Measurements from ENCODE around the gene MRPL10.

Gene MRPL10

GRCh38 chr17:47815106-47815918, 16.0 kb downstream of the MRPL10 start:
- Histone ChIP-seq H2BK5ac (ENCODE audit: low read length) (no peak overlapping the region), H3K23ac (ENCODE audit: low read depth, low read length, poor library complexity) (no peak overlapping the region), H3K79me1 (ENCODE audit: low read depth, low read length) (no peaks in the 10 kb centered on the region), H3K27me3 (ENCODE audit: control insufficient read depth in 3 of 3, insufficient read depth in 3 of 3, low read depth in 1 of 3, low read length in 3 of 3) (no peaks in the 10 kb centered on the region), H3K4ac (ENCODE audit: low read length) (no peak overlapping the region), H2BK12ac (ENCODE audit: low read length) (no peak overlapping the region), H4K8ac (ENCODE audit: low read depth, low read length) (no peak overlapping the region), H3K4me3 (ENCODE audit: low read length in 2 of 2) (no peak overlapping the region), H3K9ac (ENCODE audit: low read depth, low read length, poor library complexity) (no peak overlapping the region), H3K14ac (ENCODE audit: low read length) (no peak overlapping the region), H3K4me1 (ENCODE audit: control insufficient read depth in 2 of 2, insufficient read depth in 1 of 2, low read depth in 1 of 2, low read length in 2 of 2) (no peaks in the 10 kb centered on the region), H3K9me3 (replicated peaks in 1 of 2; ENCODE audit: control insufficient read depth in 2 of 2, insufficient read depth in 1 of 2, low read depth in 1 of 2, low read length in 2 of 2) (no peaks in the 10 kb centered on the region), H2BK15ac (ENCODE audit: low read length) (no peak overlapping the region), H3K27ac (replicated peaks; ENCODE audit: low read length) (no peak overlapping the region), H3K18ac (ENCODE audit: low read length) (no peak overlapping the region), H2AFZ (ENCODE audit: low read length) (no peak overlapping the region), H3K36me3 (replicated peaks in 1 of 2; ENCODE audit: control insufficient read depth in 2 of 2, insufficient read depth in 2 of 2, low read length in 2 of 2) (peaks cover 7 to 8% of the 10 kb centered on the region in 2 donors), H2BK120ac (ENCODE audit: low read depth, low read length) (no peak overlapping the region), H4K91ac (ENCODE audit: low read depth, low read length, poor library complexity) (no peak overlapping the region), H2AK5ac (ENCODE audit: low read depth, low read length) (no peak overlapping the region), H3K4me2 (ENCODE audit: insufficient read depth, low read length, poor library complexity, severe bottlenecking) (no peak overlapping the region)
- WGBS, 2 donors (ENCODE audit: extremely low coverage in 2 of 2, insufficient read length in 2 of 2, insufficient replicate concordance in 1 of 2), result no CpG with 5 or more reads among the region's 21 CpGs
- no peak for DNase-seq (ENCODE audit: low spot score)

DNA sequence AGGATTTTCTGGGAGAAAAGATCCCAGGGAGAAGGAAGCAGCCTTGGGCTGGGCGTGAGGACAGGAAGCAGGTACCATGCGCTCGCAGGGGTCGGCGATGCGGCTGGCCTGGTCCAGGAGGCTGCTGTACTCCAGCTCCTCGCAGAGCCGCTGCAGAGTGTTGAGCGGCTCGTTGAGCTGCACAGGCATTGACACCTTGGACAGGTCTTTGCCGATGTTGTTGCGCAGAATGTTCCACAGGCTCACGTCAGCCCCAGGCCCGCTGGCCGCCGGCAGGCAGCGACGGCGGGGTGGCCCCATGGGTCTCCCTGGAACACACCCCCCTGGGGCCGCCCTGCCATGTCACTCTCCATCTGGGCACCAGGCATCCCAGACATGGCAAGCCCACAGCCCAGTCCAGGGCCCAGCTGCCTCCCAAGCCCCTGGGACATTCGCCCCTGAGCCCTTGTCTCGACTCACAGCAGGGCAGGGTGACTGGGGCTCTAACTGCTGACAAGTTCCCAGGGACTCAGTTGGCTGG, 17.8 kb downstream of the MRPL10 start:
- no peak overlapping the region for H3K27ac ChIP-seq (replicated peaks; ENCODE audit: low read length)
- H2BK12ac ChIP-seq (ENCODE audit: low read length), result no peak overlapping the region
- H2BK5ac ChIP-seq (ENCODE audit: low read length), result peak overlapping the region; percentile 39
- H3K9me3 ChIP-seq (replicated peaks in 1 of 2; ENCODE audit: control insufficient read depth in 2 of 2, insufficient read depth in 1 of 2, low read depth in 1 of 2, low read length in 2 of 2), result no peaks in the 10 kb centered on the region
- H3K4me3 ChIP-seq (ENCODE audit: low read length in 2 of 2), result no peak overlapping the region
- no peak overlapping the region for H4K91ac ChIP-seq (ENCODE audit: low read depth, low read length, poor library complexity)
- H3K36me3 ChIP-seq (replicated peaks in 1 of 2; ENCODE audit: control insufficient read depth in 2 of 2, insufficient read depth in 2 of 2, low read length in 2 of 2), result peaks cover 12 to 25% of the 10 kb centered on the region in 2 donors
- H3K4me2 ChIP-seq (ENCODE audit: insufficient read depth, low read length, poor library complexity, severe bottlenecking), result peak overlapping the region; percentile 11
- no peak overlapping the region for H4K8ac ChIP-seq (ENCODE audit: low read depth, low read length)
- peak overlapping the region; percentile 44 for H3K9ac ChIP-seq (ENCODE audit: low read depth, low read length, poor library complexity)
- H3K18ac ChIP-seq (ENCODE audit: low read length), result no peak overlapping the region
- DNase-seq (ENCODE audit: low spot score), result no peak
- H3K4me1 ChIP-seq (ENCODE audit: control insufficient read depth in 2 of 2, insufficient read depth in 1 of 2, low read depth in 1 of 2, low read length in 2 of 2), result no peaks in the 10 kb centered on the region
- H3K14ac ChIP-seq (ENCODE audit: low read length), result peak overlapping the region; percentile 17
- H2BK120ac ChIP-seq (ENCODE audit: low read depth, low read length), result no peak overlapping the region
- no peaks in the 10 kb centered on the region for H3K27me3 ChIP-seq (ENCODE audit: control insufficient read depth in 3 of 3, insufficient read depth in 3 of 3, low read depth in 1 of 3, low read length in 3 of 3)
- no peak overlapping the region for H2AFZ ChIP-seq (ENCODE audit: low read length)
- no peak overlapping the region for H2BK15ac ChIP-seq (ENCODE audit: low read length)
- H2AK5ac ChIP-seq (ENCODE audit: low read depth, low read length), result no peak overlapping the region
- H3K79me1 ChIP-seq (ENCODE audit: low read depth, low read length), result no peaks in the 10 kb centered on the region
- no peak overlapping the region for H3K4ac ChIP-seq (ENCODE audit: low read length)
- WGBS, 2 donors (ENCODE audit: extremely low coverage in 2 of 2, insufficient read length in 2 of 2, insufficient replicate concordance in 1 of 2), result no CpG with 5 or more reads among the region's 22 CpGs
- peak overlapping the region; percentile 20 for H3K23ac ChIP-seq (ENCODE audit: low read depth, low read length, poor library complexity)

DNA sequence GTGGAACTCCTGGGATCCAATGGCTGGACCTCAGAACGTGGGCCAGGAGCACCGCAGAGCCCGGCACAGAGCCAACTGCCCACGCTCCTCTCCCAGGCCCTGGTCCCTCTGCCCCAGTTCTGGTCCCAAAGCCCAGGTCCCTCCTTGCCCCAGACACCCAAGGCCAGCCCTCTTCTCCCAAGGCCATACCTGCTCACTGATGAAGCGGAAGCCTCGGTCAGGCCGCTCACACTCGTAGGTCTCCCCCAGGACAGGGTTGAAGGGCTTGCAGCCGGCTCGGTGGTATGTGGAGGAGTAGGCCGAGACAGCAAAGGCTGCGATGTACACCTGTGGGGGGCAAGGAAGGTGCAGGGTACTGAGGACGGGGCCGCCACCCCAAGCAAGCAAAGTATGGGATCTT, 18.3 kb downstream of the MRPL10 start:
- no peak overlapping the region for H3K14ac ChIP-seq (ENCODE audit: low read length)
- H2BK120ac ChIP-seq (ENCODE audit: low read depth, low read length), result no peak overlapping the region
- no peak overlapping the region for H4K8ac ChIP-seq (ENCODE audit: low read depth, low read length)
- H2AFZ ChIP-seq (ENCODE audit: low read length), result no peak overlapping the region
- no CpG with 5 or more reads among the region's 14 CpGs for WGBS, 2 donors (ENCODE audit: extremely low coverage in 2 of 2, insufficient read length in 2 of 2, insufficient replicate concordance in 1 of 2)
- H3K9me3 ChIP-seq (replicated peaks in 1 of 2; ENCODE audit: control insufficient read depth in 2 of 2, insufficient read depth in 1 of 2, low read depth in 1 of 2, low read length in 2 of 2), result no peaks in the 10 kb centered on the region
- no peak overlapping the region for H3K23ac ChIP-seq (ENCODE audit: low read depth, low read length, poor library complexity)
- no peak for DNase-seq (ENCODE audit: low spot score)
- peak overlapping the region; percentile 28 for H2AK5ac ChIP-seq (ENCODE audit: low read depth, low read length)
- H2BK5ac ChIP-seq (ENCODE audit: low read length), result peak overlapping the region; percentile 39
- no peak overlapping the region for H3K18ac ChIP-seq (ENCODE audit: low read length)
- H3K27me3 ChIP-seq (ENCODE audit: control insufficient read depth in 3 of 3, insufficient read depth in 3 of 3, low read depth in 1 of 3, low read length in 3 of 3), result no peaks in the 10 kb centered on the region
- H2BK15ac ChIP-seq (ENCODE audit: low read length), result no peak overlapping the region
- no peaks in the 10 kb centered on the region for H3K79me1 ChIP-seq (ENCODE audit: low read depth, low read length)
- H3K4me3 ChIP-seq (ENCODE audit: low read length in 2 of 2), result no peak overlapping the region
- peak overlapping the region; percentile 16 for H2BK12ac ChIP-seq (ENCODE audit: low read length)
- no peaks in the 10 kb centered on the region for H3K4me1 ChIP-seq (ENCODE audit: control insufficient read depth in 2 of 2, insufficient read depth in 1 of 2, low read depth in 1 of 2, low read length in 2 of 2)
- H3K4ac ChIP-seq (ENCODE audit: low read length), result no peak overlapping the region
- H4K91ac ChIP-seq (ENCODE audit: low read depth, low read length, poor library complexity), result no peak overlapping the region
- H3K36me3 ChIP-seq (replicated peaks in 1 of 2; ENCODE audit: control insufficient read depth in 2 of 2, insufficient read depth in 2 of 2, low read length in 2 of 2), result peaks cover 16 to 30% of the 10 kb centered on the region in 2 donors
- H3K4me2 ChIP-seq (ENCODE audit: insufficient read depth, low read length, poor library complexity, severe bottlenecking), result no peak overlapping the region
- H3K9ac ChIP-seq (ENCODE audit: low read depth, low read length, poor library complexity), result no peak overlapping the region
- no peak overlapping the region for H3K27ac ChIP-seq (replicated peaks; ENCODE audit: low read length)

GRCh38 chr17:47812146-47812920, 19.0 kb downstream of the MRPL10 start:
- Histone ChIP-seq H3K27me3 (ENCODE audit: control insufficient read depth in 3 of 3, insufficient read depth in 3 of 3, low read depth in 1 of 3, low read length in 3 of 3) (no peaks in the 10 kb centered on the region), H3K79me1 (ENCODE audit: low read depth, low read length) (no peaks in the 10 kb centered on the region), H3K9me3 (replicated peaks in 1 of 2; ENCODE audit: control insufficient read depth in 2 of 2, insufficient read depth in 1 of 2, low read depth in 1 of 2, low read length in 2 of 2) (no peaks in the 10 kb centered on the region), H4K8ac (ENCODE audit: low read depth, low read length) (no peak overlapping the region), H3K4me2 (ENCODE audit: insufficient read depth, low read length, poor library complexity, severe bottlenecking) (no peak overlapping the region), H3K27ac (replicated peaks; ENCODE audit: low read length) (no peak overlapping the region), H2BK15ac (ENCODE audit: low read length) (no peak overlapping the region), H3K4ac (ENCODE audit: low read length) (no peak overlapping the region), H3K14ac (ENCODE audit: low read length) (no peak overlapping the region), H2BK12ac (ENCODE audit: low read length) (peak overlapping the region; percentile 73), H3K4me1 (ENCODE audit: control insufficient read depth in 2 of 2, insufficient read depth in 1 of 2, low read depth in 1 of 2, low read length in 2 of 2) (no peaks in the 10 kb centered on the region), H3K18ac (ENCODE audit: low read length) (no peak overlapping the region), H2BK120ac (ENCODE audit: low read depth, low read length) (no peak overlapping the region), H3K36me3 (replicated peaks in 1 of 2; ENCODE audit: control insufficient read depth in 2 of 2, insufficient read depth in 2 of 2, low read length in 2 of 2) (peaks cover 16 to 30% of the 10 kb centered on the region in 2 donors), H2BK5ac (ENCODE audit: low read length) (no peak overlapping the region), H3K9ac (ENCODE audit: low read depth, low read length, poor library complexity) (peak overlapping the region; percentile 60), H3K4me3 (ENCODE audit: low read length in 2 of 2) (peak overlapping the region in 1 of 2 donors; percentile 17), H3K23ac (ENCODE audit: low read depth, low read length, poor library complexity) (no peak overlapping the region), H4K91ac (ENCODE audit: low read depth, low read length, poor library complexity) (no peak overlapping the region), H2AK5ac (ENCODE audit: low read depth, low read length) (no peak overlapping the region), H2AFZ (ENCODE audit: low read length) (no peak overlapping the region)
- WGBS, 2 donors (ENCODE audit: extremely low coverage in 2 of 2, insufficient read length in 2 of 2, insufficient replicate concordance in 1 of 2), result no CpG with 5 or more reads among the region's 18 CpGs
- no peak for DNase-seq (ENCODE audit: low spot score)

All from neuronal stem cell (in vitro differentiated cells).